HCT116 (cell line): ENCODE results near the gene HMGXB4.

Experiments
- CBX3 ChIP-seq: IDR thresholded peaks from 2 replicates; pipeline ENCODE4 v1.6.1; 2012; ENCODE audit warnings: low read depth
- ELF1 ChIP-seq: IDR thresholded peaks from 2 replicates; pipeline ENCODE4 v1.6.1; 2012; ENCODE audit warnings: low read depth, borderline replicate concordance
- EZH2 ChIP-seq: fragments of 200-600 bp; sonication (generic); IDR thresholded peaks from 2 replicates; pipeline ENCODE4 v1.6.1; 2017; ENCODE audit warnings: antibody characterized with exemption, mixed run types
- EZH2phosphoT487 ChIP-seq: fragments of 200-600 bp; IDR thresholded peaks from 2 replicates; pipeline ENCODE4 v1.6.1; 2018; ENCODE audit warnings: antibody characterized with exemption, borderline replicate concordance
- JUND ChIP-seq: IDR thresholded peaks from 2 replicates; pipeline ENCODE4 v1.6.1; 2012
- POLR2A ChIP-seq: IDR thresholded peaks from 2 replicates; pipeline ENCODE4 v1.7.0; 2011; ENCODE audit warnings: borderline replicate concordance; ENCODE audit not compliant: insufficient read depth, insufficient read length; ENCODE audit errors: extremely low read depth
- POLR2AphosphoS5 ChIP-seq: IDR thresholded peaks from 2 replicates; pipeline ENCODE4 v1.6.1; 2011; ENCODE audit warnings: mild to moderate bottlenecking, low read depth, low read length, moderate library complexity
- RAD21 ChIP-seq: IDR thresholded peaks from 2 replicates; pipeline ENCODE4 v1.6.1; 2012; ENCODE audit warnings: low read depth, mild to moderate bottlenecking
- SRF ChIP-seq: IDR thresholded peaks from 2 replicates; pipeline ENCODE4 v1.6.1; 2012; ENCODE audit warnings: low read depth
- ZNF274 ChIP-seq: fragments of 200-500 bp; sonication (Bioruptor generic); IDR thresholded peaks from 2 replicates; pipeline ENCODE4 v1.6.1; 2014; ENCODE audit warnings: mild to moderate bottlenecking, low read depth, low read length, inconsistent platforms
- TF ChIP-seq, protein P1 (sequence below), 3 experiments: fragments of 200-600 bp in 1 of 3; sonication (generic) in 1 of 3; IDR thresholded peaks in 2 of 3; conservative IDR thresholded peaks in 1 of 3; 2 replicates each; pipeline ENCODE4 v1.5.1; 2012 to 2017; ENCODE audit warnings: low read depth in 2 of 3, low read length in 2 of 3, antibody characterized with exemption in 1 of 3, borderline replicate concordance in 1 of 3, control low read depth in 1 of 3, mild to moderate bottlenecking in 1 of 3, mixed read lengths in 1 of 3, mixed run types in 1 of 3, moderate library complexity in 1 of 3; ENCODE audit not compliant: insufficient read depth in 1 of 3
- TF ChIP-seq, protein P2 (sequence below): IDR thresholded peaks from 2 replicates; pipeline ENCODE4 v1.6.1; 2012; ENCODE audit warnings: low read depth
- TF ChIP-seq, protein P3 (sequence below): IDR thresholded peaks from 2 replicates; pipeline ENCODE4 v1.6.1; 2012
- TF ChIP-seq, protein P4 (sequence below): IDR thresholded peaks from 2 replicates; pipeline ENCODE4 v1.6.1; 2011; ENCODE audit warnings: mild to moderate bottlenecking, low read length, moderate library complexity; ENCODE audit not compliant: insufficient replicate concordance; ENCODE audit errors: extremely low read depth

DNA sequence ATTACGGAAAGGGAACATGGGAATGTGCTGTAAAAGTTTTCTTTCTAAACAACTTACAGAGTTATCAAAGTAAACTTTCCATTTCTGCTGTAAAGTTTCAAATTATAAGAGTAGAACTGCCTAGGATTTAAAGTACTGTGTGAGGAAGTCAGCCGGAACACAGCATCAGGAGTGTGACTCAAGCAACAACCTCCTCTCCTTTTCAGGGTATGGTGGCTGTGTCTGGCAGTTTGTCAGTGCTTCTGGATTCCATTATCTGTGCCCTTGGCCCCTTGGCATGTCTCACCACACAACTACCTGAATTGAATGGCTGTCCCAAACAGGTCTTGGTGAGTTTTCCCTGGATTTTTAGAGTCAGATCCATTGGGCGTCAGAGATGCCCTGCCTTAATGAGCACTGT is 35.5 kb downstream of the HMGXB4 start:
- TF ChIP-seq CBX3 (no peak), SRF (no peak), EZH2phosphoT487 (no peak), POLR2A (no peak), ZNF274 (no peak), POLR2AphosphoS5 (no peak), EZH2 (no peak), RAD21 (no peak), ELF1 (no peak), JUND (no peak)
- TF ChIP-seq, protein P1, sequence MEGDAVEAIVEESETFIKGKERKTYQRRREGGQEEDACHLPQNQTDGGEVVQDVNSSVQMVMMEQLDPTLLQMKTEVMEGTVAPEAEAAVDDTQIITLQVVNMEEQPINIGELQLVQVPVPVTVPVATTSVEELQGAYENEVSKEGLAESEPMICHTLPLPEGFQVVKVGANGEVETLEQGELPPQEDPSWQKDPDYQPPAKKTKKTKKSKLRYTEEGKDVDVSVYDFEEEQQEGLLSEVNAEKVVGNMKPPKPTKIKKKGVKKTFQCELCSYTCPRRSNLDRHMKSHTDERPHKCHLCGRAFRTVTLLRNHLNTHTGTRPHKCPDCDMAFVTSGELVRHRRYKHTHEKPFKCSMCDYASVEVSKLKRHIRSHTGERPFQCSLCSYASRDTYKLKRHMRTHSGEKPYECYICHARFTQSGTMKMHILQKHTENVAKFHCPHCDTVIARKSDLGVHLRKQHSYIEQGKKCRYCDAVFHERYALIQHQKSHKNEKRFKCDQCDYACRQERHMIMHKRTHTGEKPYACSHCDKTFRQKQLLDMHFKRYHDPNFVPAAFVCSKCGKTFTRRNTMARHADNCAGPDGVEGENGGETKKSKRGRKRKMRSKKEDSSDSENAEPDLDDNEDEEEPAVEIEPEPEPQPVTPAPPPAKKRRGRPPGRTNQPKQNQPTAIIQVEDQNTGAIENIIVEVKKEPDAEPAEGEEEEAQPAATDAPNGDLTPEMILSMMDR (IDR thresholded peaks at IDR 0.05 in 2 of 3, conservative IDR thresholded peaks at IDR 0.05 in 1 of 3; ENCODE audit: borderline replicate concordance in 1 of 3, insufficient read depth in 1 of 3, low read depth in 2 of 3, low read length in 2 of 3) = no peak
- TF ChIP-seq, protein P2, sequence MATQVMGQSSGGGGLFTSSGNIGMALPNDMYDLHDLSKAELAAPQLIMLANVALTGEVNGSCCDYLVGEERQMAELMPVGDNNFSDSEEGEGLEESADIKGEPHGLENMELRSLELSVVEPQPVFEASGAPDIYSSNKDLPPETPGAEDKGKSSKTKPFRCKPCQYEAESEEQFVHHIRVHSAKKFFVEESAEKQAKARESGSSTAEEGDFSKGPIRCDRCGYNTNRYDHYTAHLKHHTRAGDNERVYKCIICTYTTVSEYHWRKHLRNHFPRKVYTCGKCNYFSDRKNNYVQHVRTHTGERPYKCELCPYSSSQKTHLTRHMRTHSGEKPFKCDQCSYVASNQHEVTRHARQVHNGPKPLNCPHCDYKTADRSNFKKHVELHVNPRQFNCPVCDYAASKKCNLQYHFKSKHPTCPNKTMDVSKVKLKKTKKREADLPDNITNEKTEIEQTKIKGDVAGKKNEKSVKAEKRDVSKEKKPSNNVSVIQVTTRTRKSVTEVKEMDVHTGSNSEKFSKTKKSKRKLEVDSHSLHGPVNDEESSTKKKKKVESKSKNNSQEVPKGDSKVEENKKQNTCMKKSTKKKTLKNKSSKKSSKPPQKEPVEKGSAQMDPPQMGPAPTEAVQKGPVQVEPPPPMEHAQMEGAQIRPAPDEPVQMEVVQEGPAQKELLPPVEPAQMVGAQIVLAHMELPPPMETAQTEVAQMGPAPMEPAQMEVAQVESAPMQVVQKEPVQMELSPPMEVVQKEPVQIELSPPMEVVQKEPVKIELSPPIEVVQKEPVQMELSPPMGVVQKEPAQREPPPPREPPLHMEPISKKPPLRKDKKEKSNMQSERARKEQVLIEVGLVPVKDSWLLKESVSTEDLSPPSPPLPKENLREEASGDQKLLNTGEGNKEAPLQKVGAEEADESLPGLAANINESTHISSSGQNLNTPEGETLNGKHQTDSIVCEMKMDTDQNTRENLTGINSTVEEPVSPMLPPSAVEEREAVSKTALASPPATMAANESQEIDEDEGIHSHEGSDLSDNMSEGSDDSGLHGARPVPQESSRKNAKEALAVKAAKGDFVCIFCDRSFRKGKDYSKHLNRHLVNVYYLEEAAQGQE = no peak
- TF ChIP-seq, protein P3, sequence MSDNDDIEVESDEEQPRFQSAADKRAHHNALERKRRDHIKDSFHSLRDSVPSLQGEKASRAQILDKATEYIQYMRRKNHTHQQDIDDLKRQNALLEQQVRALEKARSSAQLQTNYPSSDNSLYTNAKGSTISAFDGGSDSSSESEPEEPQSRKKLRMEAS = no peak
- TF ChIP-seq, protein P4, sequence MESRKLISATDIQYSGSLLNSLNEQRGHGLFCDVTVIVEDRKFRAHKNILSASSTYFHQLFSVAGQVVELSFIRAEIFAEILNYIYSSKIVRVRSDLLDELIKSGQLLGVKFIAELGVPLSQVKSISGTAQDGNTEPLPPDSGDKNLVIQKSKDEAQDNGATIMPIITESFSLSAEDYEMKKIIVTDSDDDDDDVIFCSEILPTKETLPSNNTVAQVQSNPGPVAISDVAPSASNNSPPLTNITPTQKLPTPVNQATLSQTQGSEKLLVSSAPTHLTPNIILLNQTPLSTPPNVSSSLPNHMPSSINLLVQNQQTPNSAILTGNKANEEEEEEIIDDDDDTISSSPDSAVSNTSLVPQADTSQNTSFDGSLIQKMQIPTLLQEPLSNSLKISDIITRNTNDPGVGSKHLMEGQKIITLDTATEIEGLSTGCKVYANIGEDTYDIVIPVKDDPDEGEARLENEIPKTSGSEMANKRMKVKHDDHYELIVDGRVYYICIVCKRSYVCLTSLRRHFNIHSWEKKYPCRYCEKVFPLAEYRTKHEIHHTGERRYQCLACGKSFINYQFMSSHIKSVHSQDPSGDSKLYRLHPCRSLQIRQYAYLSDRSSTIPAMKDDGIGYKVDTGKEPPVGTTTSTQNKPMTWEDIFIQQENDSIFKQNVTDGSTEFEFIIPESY = no peak
